ENCODE measurements around the gene BRD1. TPM values are rescaled to one million over a fixed set of nuclear protein-coding genes. Genes with fewer than 3 reads are reported as not detected.

BRD1 gene
- total RNA-seq, 2 experiments from 2014 or later, result 49.9 to 56.6 TPM

DNA sequence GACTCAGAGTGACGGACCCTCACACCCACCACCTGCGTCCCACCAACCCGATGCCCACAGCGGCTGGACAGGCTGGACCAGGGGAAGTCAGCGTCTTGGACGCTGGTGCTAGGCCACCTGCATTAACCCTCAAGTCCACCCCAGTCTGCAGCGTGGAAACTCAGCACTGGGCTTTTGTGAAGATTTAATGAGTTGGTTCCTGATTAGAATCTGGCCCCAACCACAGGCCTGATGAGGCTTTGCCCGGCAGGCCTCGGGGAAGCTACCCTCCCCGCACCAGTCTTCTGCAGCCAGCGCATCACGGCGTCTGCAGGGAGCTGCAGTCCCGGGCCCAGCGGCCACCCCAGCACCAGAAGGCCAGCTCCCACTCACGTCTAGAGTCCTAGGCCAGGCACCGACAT is 101.0 kb downstream of the BRD1 start:
- Mint-ChIP-seq H3K9me3 (ENCODE audit: low read depth) (no peaks in the 10 kb centered on the region), H3K4me1 (peaks cover 3% of the 10 kb centered on the region), H3K27ac (no peak overlapping the region), H3K4me3 (no peak overlapping the region), H3K27me3 (peaks cover 45% of the 10 kb centered on the region), H3K36me3 (no peaks in the 10 kb centered on the region)
- CTCF ChIA-PET, result no interaction called here
- DNase-seq, result no peak
- no peak for ATAC-seq

- peaks cover 3% of the 10 kb centered on the region for H3K4me1 Mint-ChIP-seq
- H3K9me3 Mint-ChIP-seq (ENCODE audit: low read depth), result no peaks in the 10 kb centered on the region
- CTCF ChIA-PET, result interaction anchor here (0.6 to 1.4 kb wide), 3 partner anchors 22 to 421 kb away, joined by 3 to 4 read pairs (median 4); no protein-coding TSS in a partner anchor
- H3K4me3 Mint-ChIP-seq, result no peak overlapping the region
- no peak for ATAC-seq
- DNase-seq, result no peak
- no peaks in the 10 kb centered on the region for H3K36me3 Mint-ChIP-seq
- no peak overlapping the region for H3K27ac Mint-ChIP-seq
- H3K27me3 Mint-ChIP-seq, result peaks cover 42% of the 10 kb centered on the region
Measured at GRCh38 chr22:49726022-49726681, 101.5 kb downstream of the BRD1 start.

DNA sequence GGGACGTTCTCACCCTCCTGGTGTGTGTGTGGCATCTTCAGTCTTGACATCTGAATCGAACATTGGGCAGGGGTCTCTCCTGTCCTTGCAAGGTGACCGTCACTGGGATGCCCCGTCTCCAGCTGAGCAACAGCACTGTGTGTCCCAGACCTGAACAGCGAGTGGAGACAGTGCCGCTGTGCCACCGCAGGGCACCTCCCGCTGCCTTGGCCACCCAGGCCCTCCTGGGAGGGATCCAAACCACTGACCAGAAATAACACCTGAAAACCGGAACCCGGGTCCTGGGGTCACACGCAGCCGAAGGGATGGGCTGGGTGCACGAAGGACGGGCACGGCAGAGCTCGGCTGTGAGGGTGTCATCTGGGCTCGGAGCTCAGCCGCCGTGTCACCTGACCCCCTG is 102.2 kb downstream of the BRD1 start:
- H3K27me3 Mint-ChIP-seq, result peaks cover 38% of the 10 kb centered on the region
- CTCF ChIA-PET, result interaction anchor here (0.6 to 1.4 kb wide), 3 partner anchors 22 to 420 kb away, joined by 3 to 4 read pairs (median 4); no protein-coding TSS in a partner anchor

DNA sequence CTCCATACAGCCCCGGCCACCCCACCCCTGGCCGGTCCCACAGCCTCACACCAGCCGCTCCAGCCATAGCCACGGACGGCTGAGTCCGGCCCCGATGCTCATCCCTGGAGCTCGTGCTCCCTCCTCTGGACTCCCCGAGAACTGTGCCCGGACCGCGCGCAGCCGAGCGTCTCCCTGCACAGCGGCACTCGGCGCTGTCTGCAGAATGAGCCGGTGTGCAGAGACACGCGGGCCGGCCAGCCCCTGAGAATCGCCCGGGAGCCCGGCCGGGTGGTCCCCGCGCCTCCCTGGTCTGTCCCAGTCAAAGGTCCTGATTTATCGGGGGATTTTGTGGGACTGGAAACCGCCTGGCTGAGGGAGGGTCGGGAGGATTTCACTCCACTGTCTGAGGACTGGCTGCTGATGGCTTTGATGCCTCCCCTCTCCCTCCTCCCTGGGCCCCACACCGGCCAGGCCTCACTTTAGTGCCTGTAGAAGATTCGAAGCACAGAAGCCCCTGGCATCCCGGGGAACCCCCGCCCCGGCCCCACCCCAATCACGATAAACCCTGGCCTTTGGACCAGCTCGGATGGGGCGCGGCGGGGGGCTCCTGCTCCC is 102.7 kb downstream of the BRD1 start:
- H3K4me3 Mint-ChIP-seq, result peak overlapping the region; percentile 71
- CTCF ChIA-PET, result interaction anchor here (1.3 to 1.6 kb wide), 4 partner anchors 23 to 420 kb away, joined by 3 to 4 read pairs (median 4); no protein-coding TSS in a partner anchor
- DNase-seq (peak; percentile 79), ATAC-seq (peak; percentile 96)
- H3K36me3 Mint-ChIP-seq, result no peaks in the 10 kb centered on the region
- H3K9me3 Mint-ChIP-seq (ENCODE audit: low read depth), result no peaks in the 10 kb centered on the region
- no peak overlapping the region for H3K27ac Mint-ChIP-seq
- peaks cover 35% of the 10 kb centered on the region for H3K27me3 Mint-ChIP-seq
- peaks cover 3% of the 10 kb centered on the region for H3K4me1 Mint-ChIP-seq

More for the DNA sequence above, 102.2 kb downstream of the BRD1 start:
- Mint-ChIP-seq H3K4me3 (no peak overlapping the region), H3K27ac (no peak overlapping the region), H3K9me3 (ENCODE audit: low read depth) (no peaks in the 10 kb centered on the region), H3K4me1 (peaks cover 3% of the 10 kb centered on the region), H3K36me3 (no peaks in the 10 kb centered on the region)
- no peak for DNase-seq
- no peak for ATAC-seq

DNA sequence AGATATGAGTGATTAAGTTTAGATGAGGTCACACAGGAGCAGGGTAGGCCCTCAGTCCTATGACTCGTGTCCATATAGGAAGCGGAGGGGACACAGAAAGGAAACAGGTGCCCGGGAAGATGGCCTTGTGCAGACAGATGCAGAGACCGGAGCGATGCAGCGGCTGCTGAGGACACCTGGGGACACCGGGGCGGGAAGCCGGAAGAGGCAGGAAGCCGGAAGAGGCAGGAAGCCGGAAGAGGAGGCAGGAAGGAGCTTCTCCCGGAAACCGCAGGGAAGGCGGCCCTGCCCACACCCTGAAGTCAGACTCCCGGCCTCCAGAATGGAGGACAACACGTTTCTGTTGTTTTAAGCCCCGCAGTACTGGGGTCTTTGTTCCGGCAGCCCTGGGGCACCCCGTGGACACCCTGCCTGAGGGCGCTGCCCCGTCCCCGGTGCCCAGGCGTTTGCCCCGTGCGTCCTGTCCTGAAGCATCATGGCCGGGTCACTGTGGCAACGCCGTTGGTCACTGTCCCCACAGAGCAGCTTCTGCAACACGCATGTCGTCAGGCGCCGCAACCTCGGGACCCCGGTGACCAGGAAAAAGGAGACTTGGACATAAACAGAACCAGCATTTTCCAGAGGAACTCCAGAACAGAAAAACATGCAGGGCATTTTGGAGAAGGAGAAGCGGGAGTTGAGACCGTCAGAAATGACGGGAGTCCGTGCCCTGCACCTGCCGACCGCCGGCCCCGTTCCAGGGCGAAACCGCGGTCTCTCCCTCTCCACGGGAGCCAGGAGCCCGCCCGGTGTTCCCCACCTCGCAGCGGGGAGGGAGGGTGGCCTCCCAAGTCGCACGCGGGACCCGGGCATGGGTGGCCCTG is 103.4 kb downstream of the BRD1 start:
- Mint-ChIP-seq H3K36me3 (no peaks in the 10 kb centered on the region), H3K4me3 (peak overlapping the region; percentile 71), H3K9me3 (ENCODE audit: low read depth) (no peaks in the 10 kb centered on the region), H3K27me3 (peaks cover 35% of the 10 kb centered on the region), H3K27ac (peak overlapping the region; percentile 78), H3K4me1 (peaks cover 3% of the 10 kb centered on the region)
- peak; percentile 17 for ATAC-seq
- DNase-seq, result no peak
- CTCF ChIA-PET, result interaction anchor here (1.3 to 1.6 kb wide), 2 partner anchors 25 to 413 kb away, joined by 3 to 4 read pairs; no protein-coding TSS in a partner anchor

DNA sequence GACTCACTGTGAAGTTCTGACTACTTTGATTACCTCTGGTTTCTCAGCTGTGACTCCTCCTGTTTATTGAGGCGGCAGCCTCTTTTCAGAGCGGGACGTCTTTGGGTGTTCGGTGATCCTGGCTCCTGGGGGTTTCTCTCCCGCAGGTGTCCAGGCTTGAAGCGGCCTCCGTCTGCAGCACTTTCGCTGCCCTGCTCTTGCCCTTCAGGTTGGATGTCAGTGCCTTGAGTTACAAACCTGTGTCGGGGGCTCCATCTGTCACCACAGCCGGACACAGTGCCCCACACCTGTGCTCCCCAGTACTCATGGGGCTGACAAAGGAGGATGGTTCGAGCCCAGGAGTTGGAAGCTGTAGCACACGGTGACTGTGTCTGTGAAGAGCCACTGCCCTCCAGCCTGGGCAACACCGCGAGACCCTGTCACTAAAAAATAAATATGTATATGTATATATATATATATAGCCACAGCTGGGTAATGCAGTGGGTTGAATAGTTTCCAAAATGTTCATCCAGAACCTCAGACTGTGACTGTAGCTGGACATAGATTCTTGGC is 104.1 kb downstream of the BRD1 start:
- Mint-ChIP-seq H3K36me3 (no peaks in the 10 kb centered on the region), H3K4me3 (peak overlapping the region; percentile 71), H3K4me1 (peaks cover 3% of the 10 kb centered on the region), H3K27ac (peak overlapping the region; percentile 78), H3K27me3 (peaks cover 31% of the 10 kb centered on the region), H3K9me3 (ENCODE audit: low read depth) (no peaks in the 10 kb centered on the region)
- ATAC-seq (no peak), DNase-seq (no peak)
- CTCF ChIA-PET, result interaction anchor here (1.6 kb wide), 1 partner anchor 25 kb away, joined by 4 read pairs; no protein-coding TSS in a partner anchor

Other genes starting within 250 kb of the BRD1 start
- gene ZBED4, start 26.0 kb upstream of the BRD1 start, total RNA-seq, result 10 to 100 TPM; 24.1 to 25.7 TPM
- gene ALG12, start 90.6 kb upstream of the BRD1 start, total RNA-seq, result 10 to 100 TPM; 16.8 to 18.8 TPM
- gene CRELD2, start 90.8 kb upstream of the BRD1 start, total RNA-seq, result 10 to 100 TPM; 43.9 to 51.2 TPM
- 10 to 100 TPM; 53.4 to 79.7 TPM for gene PIM3, start 132.9 kb upstream of the BRD1 start, total RNA-seq
- gene IL17REL, start 184.9 kb upstream of the BRD1 start, total RNA-seq, result under 1 TPM in 1 of 2 experiments, not detected in 1; 0.05 TPM
- gene TTLL8, start 230.4 kb upstream of the BRD1 start, total RNA-seq, result not detected